ENCODE measurements around the gene EXOC6B.

EXOC6B gene

DNA sequence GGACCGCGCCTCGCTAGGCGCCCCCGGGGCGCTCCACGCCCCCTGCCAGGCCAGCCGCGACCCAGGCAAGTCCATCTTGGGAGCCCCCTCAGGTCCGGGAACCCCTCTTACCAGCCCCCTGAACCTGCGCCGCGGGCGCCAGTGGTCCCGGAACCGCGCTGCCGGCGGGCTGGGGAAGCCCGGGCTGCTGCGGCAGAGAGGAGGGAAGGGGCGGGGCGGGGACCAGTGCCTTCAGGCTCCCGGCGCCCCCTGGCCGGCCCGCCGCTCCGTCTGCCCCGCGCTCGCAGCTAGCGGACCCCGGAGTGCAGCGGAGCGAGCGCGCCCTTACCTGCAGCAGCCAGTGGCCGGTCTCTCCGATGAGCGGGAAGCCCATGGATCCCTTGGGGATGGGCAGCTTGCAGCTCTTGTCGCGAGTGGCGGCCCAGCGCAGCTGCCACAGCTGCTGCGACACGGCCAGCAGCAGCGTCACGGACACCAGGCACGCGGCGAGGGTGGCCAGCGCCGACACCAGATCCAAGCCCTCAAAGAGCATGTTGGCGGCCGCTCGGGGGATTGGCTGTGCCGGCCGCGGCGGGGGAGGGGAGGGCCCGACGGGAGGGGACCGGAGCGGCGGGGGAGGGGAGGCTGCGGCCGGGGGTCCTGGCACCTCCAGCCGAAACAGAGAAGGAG is 678.4 kb downstream of the EXOC6B start, which contains the start of gene CYP26B1:
Gene CYP26B1, minus strand, starts transcription at position 560 of the 669 bp plus-strand sequence. Its CDS starts 28 bp downstream, at position 532.
- no peak for DNase-seq (ENCODE audit: insufficient read length, low spot score)
- no peak for TF ChIP-seq POLR2A (IDR thresholded peaks at IDR 0.05; ENCODE audit: low read depth, low read length)
- no peak for FAIRE-seq

DNA sequence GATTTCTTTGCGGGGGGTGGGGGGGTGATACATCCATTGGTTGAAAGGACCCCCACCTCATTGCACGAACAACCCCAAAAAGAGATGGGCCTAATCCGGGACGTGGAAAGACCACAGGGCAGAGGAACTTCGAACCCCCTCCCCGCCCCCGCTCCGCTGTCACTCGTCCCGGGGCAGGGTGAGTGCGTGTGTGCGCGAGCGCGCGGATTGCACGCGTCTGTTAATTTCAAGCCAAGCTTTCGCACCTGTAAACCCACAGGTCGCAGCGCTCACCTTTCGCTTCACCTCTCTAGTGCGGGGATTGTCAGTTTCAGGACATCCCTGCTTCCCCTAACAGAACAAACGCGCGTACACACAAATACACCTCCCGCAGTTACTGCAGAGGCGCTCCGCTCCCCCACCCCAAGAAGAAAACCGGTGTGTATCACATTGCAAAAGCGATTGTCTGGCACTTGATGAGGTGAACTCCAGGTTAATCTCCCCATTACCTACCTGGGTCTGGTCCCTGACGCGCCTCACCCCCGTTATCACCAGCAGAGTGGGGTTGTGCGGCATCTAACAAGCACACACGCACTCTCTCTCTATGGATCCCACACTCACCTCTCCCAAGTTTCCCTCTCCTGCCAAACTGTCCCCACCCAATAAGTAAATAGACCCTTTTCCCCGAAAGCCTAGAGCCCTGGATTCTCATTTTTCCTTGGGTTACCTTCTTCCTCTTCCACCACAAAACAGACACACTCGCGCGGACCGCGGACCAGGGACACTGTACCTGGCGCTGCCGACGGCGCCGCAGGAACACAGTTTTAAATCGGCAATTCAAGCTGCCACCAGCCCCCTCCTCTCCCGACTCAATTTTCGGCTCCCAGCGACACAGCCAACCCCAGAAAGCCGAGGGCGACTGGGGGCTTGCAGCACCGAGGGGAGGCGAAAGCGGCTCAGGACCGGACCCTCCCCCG is 679.2 kb downstream of the EXOC6B start:
- DNase-seq (ENCODE audit: insufficient read length, low spot score) = no peak
- no peak for TF ChIP-seq POLR2A (IDR thresholded peaks at IDR 0.05; ENCODE audit: low read depth, low read length)
- no peak for FAIRE-seq

DNA sequence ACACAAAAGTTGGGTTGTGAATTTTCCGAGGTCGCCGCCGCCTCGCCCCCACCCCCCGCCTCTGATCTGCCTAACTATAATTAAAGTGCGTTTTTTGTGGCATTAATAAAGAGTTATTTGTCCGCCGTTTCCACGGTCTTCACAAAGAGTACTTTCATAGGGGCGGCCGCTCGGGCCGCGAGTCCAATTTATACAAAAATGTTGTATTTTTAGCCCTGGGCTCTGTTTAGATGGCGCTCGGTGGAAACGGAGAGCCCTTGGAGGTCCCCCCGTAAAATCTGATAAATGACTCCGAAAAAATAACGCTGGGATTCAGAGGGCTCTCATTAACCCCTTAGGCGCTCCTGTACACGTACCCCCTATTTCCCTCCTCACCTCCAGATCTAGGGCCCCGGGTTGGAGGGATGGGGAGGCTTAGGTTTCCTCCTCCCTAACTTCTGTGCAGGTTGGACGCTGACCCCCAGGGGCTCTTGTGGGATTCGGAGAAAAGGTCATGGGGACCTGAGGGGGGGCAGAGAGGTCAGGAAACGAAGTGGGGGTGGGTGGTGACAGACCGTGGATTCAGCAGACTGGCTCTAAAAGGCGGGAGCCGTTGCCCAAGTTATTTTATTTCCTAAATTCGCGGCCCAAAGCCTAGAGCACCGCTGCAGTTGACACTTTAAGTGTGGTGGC is 680.0 kb downstream of the EXOC6B start:
- no peak for TF ChIP-seq POLR2A (IDR thresholded peaks at IDR 0.05; ENCODE audit: low read depth, low read length)
- FAIRE-seq (no peak), DNase-seq (ENCODE audit: insufficient read length, low spot score) (no peak)

DNA sequence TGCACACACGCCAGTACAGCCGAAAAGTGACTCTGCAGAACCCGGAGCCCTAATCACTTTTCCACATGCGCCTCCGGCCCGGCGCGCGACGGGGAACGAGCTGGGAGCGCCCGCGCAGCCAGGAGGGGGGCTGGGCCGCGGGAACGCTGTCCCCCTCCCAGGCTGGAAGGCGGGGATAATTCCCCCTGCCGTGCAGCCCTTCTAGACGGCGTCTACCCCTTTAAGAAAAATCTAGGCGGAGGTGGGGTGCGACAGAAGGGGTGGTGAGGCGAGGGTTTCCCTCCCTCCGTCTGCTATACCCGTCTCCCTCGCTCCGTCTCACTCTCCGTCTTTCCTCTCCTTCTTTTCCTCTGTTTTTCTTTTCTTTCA is 680.6 kb downstream of the EXOC6B start:
- FAIRE-seq = no peak
- TF ChIP-seq POLR2A (IDR thresholded peaks at IDR 0.05; ENCODE audit: low read depth, low read length) = no peak
- DNase-seq (ENCODE audit: insufficient read length, low spot score) = peak; percentile 88

DNA sequence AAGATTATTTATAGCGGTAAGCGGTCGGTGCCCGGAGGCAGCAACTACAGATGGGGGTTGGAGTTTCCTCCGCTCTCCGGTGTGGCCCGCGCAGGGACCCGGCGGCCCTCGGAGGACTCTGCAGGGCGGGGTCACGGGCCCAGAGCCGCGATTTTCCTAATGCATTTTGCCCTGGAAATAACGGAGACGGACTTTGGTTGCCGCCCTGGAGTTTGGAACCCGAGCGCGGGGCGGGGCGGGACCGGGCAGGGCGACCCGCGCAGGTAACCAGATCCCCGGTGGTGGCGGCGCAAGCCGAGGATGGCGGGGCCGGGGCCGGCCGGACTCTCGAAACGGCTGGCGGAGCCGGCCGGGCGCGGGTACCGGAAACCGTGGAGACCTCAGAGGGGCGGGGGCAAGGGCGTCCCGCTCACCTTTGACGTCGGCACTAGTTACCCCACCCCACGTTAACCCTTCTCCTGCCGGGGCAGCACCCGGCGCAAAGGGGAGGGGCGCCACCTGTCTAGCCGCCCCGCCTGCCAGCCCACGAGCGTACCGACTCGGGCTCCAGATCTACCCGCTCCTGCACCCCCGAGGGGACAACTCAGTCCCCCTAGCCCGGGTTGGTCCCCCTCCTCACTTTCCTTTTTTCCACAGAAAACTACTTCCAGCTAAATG is 681.1 kb downstream of the EXOC6B start:
- DNase-seq (ENCODE audit: insufficient read length, low spot score) = no peak
- FAIRE-seq = no peak
- no peak for TF ChIP-seq POLR2A (IDR thresholded peaks at IDR 0.05; ENCODE audit: low read depth, low read length)

DNA sequence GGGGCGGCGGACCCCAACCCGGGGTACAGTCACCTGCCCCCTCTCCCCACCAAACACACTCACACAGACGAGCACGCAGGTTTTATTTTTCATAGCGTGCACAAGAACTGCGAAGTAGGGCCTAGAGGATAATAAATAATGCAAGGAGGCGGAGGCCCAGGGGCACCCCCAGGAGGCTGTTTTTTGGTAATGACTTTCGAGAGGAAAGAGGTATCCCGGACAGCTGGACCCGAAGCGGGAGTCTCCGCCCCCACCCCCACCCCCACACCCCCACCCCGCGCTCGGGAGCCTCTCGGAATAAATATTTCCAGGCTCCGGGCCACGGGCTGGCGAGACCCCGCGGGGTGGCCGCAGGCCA is 681.6 kb downstream of the EXOC6B start:
- no peak for TF ChIP-seq POLR2A (IDR thresholded peaks at IDR 0.05; ENCODE audit: low read depth, low read length)
- FAIRE-seq = no peak
- no peak for DNase-seq (ENCODE audit: insufficient read length, low spot score)

DNA sequence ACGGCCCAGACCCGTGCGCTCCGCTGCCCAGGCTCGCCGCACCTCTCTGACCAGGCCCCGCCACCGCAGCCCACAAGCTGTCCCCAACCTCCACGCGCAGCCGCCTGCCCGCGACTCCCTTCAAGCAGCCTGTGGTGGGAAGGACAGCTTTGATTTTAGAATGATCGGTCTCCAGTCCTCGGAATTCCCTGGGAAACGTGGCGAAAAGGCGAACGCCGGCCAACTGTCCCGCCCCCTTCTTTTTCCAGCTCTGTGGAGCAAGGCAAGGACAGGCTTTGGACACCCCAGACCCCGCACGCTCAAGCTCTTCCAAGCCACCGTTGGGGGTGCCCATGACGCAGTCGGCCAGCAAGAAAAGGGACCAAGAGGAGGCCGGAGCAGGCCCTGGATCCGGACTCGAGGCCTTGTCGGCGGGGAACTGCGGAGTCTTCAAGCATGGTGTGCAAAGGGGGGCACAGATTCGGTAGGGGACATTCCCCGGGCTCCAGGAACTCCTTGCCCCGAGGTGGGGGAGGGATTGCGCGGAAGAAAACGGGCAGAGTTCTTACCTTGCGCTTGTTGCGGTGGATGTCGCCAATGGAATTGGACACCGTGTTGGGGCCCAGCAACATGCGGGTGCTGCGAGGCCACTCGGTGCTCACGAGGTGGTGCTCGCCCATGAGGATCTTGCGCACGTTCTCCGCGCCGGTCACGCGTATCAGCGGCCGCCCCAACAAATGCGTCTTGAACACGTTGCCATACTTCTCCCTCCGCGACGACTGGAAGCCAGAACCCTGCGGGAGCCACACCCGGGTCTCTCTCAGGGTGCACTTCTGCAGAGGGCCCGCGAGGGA is 682.2 kb downstream of the EXOC6B start:
- FAIRE-seq = no peak
- no peak for TF ChIP-seq POLR2A (IDR thresholded peaks at IDR 0.05; ENCODE audit: low read depth, low read length)
- DNase-seq (ENCODE audit: insufficient read length, low spot score) = no peak

DNA sequence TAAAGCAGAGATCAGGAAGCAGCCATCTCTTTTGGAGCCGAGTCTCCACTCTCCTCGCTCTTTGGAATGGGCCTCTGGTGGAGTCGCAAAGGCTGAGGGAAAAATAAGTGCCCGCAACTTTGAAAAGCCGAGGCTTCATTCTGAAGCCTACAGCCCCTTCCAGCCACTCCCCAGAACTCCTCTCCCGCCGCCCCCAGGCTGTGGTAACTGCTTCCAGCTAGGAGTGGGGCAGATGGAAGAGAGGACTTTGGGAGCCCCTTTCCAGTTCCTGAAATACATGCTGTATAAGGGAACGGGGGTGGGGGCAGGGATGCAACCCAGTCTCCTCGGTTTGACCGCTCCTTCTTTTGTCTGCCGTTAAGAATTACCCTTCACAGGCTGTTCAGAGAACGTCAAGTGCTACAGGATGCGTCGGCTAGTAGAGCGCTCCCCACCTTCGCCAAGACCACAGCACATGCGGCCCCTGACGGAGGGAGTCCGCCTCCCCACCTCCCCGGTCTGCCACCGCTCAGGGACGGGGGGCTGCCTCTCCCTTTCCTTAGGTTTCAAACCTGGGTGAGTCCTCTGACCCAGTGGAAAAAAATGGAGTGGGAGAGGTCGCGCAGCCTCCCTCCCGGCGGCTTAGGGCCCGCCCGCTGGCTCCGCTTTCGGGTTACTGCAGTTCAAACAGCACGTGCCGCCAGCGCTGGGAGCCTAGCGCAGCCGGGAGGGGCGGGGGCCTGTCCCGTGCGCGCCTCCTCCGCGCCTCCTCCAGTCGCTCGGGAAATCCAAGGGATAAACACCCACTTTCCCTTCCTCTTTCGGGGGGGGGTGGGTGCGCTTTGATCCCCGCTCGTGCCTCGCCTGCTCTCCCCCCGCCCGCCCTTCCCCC is 683.0 kb downstream of the EXOC6B start:
- no peak for FAIRE-seq
- no peak for DNase-seq (ENCODE audit: insufficient read length, low spot score)

DNA sequence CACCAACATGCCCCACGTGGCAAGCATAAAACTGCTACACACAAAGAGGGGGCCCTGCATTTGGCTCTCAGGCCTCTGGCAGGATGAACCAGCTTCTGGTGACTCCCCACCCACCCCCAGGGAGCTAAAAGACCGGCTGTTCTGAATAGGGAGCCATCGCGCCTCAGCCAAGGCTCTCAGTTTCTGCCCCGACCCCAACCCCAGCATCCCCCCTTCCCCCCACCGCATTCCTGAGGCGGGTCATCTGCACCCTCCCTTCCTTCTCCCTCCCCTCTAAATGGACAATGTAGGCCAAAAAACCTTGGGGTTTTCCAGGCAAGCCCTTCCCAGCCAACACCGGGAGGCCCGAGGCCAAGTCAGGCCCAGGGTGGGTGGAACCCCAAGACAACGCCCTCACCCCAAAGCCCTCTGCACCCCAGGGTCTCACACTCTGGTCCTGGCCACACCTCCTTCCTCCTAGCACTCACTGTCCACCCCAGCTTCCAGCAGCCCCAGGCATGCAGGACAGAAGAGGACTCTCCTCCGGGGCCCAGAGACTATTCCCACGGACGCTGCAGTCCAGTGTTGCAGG is 683.9 kb downstream of the EXOC6B start:
- FAIRE-seq = no peak
- DNase-seq (ENCODE audit: insufficient read length, low spot score) = no peak
- TF ChIP-seq POLR2A (IDR thresholded peaks at IDR 0.05; ENCODE audit: low read depth, low read length) = no peak

More for the DNA sequence above, 683.0 kb downstream of the EXOC6B start:
- no peak for TF ChIP-seq POLR2A (IDR thresholded peaks at IDR 0.05; ENCODE audit: low read depth, low read length)

DNA sequence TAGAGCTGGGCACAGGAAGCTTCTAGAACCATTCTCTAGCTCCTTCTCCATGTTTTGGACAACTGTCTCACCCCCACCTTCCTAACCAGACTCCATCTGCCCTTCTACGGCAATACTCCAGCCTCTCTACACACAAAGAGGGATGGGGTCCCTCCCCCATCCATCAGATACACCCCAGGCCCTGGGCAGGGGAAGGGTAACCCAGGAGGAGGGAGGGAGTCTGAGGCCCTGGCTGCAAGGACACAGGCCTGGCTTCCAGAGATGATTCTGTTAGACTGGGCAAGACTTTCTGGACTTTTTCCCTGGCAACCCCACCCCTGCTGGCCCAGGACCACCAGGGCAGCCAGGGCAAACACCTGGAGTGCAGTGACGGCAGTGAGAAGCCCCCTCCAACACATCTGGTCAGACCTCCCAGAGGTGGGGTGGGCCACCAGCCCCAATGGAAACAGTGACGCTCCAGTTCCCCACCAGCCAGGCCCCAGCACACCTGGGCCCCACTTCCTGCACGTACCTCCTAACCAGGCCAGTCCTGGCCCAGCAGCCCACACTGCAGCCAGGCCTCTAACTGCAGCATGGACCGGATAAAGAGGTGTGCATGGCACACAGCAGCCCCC is 684.7 kb downstream of the EXOC6B start:
- no peak for DNase-seq (ENCODE audit: insufficient read length, low spot score)
- no peak for TF ChIP-seq POLR2A (IDR thresholded peaks at IDR 0.05; ENCODE audit: low read depth, low read length)
- no peak for FAIRE-seq

DNA sequence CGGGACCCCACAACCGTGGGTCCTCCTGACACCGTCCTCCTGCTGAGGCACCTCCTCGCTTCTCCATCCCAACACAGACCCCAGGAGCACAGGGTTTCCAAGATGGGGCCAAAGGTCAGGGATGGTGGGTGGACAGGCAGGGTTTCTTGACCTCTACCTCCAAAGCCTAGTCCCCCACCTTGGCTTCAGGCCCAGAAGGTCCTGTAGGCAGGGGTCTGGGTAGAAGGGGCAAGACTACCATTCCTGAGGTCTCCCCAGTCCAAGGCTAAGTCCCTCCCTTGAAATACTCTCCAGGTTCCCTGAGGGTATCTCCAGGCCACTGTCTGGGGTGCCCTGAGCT is 685.2 kb downstream of the EXOC6B start:
- TF ChIP-seq POLR2A (IDR thresholded peaks at IDR 0.05; ENCODE audit: low read depth, low read length) = no peak
- DNase-seq (ENCODE audit: insufficient read length, low spot score) (no peak), FAIRE-seq (no peak)
